NCI-H146 (cell line): ENCODE results near the gene FOXP2.
"Not testable (repeated sequence)": the region's sequence is repeated elsewhere in the genome, so short reads cannot be mapped to it uniquely, and the experiment has no call there.

Source experiments
- DNase-seq: peaks from one replicate; lab custom pipeline; 2025; lab: John Stamatoyannopoulos, UW

The FOXP2 gene

DNA sequence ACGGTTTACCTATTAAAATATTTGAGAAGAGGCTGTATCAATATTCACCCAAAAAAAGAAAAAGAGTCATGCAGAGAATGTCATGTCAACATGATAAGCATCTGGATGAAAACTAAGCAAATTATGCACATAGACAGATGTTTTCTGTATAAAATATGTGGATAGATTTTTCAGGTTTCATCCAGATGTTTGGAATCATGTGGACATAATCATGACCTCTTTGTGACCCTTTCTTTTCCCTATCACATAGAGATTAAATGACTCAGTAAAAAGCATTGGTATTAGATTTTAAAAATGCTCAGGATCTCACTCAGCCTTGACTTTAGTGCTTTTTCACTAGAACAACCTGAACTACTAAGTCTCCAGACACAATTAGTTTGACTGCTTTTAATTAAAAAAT, 90.0 kb downstream of the FOXP2 start:
- DNase-seq: no peak

- no peak for DNase-seq
Observed at GRCh38 chr7:114507381-114507780, 92.8 kb downstream of the FOXP2 start.

GRCh38 chr7:114508086-114508485, 93.5 kb downstream of the FOXP2 start:
- DNase-seq: no peak

DNA sequence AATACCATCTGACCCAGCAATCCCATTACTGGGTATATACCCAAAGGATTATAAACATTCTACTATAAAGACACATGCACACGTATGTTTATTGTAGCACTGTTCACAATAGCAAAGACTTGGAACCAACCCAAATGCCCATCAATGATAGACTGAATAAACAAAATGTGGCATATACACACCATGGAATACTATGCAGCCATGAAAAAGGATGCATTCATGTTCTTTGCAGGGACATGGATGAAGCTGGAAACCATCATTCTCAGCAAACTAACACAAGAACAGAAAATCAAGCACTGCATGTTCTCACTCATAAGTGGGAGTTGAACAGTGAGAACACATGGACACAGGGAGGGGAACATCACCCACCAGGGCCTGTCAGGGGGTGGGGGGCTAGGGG, 96.2 kb downstream of the FOXP2 start:
- DNase-seq: not testable (repeated sequence)

DNA sequence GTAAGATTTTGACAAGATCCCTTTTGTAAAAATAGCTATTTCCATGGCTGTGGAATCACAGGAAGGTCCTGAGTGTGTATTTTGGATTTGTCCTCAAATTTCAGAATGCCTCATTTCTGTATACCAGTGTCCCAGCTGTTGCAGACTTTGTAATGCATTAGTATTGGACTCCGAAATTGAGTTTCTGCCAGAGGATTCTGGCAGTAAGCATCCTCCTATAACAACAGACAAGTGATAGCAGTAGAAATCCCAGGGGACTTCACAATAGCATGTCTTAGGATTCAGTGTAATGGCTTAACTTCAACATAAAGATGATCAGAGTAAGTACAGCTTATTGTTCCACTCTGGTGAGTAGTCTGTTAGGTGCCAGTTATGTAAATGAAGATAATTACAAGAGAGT, 104.6 kb downstream of the FOXP2 start:
- no peak for DNase-seq

- DNase-seq: no peak
Observed at GRCh38 chr7:114522081-114522480, 107.5 kb downstream of the FOXP2 start.

DNA sequence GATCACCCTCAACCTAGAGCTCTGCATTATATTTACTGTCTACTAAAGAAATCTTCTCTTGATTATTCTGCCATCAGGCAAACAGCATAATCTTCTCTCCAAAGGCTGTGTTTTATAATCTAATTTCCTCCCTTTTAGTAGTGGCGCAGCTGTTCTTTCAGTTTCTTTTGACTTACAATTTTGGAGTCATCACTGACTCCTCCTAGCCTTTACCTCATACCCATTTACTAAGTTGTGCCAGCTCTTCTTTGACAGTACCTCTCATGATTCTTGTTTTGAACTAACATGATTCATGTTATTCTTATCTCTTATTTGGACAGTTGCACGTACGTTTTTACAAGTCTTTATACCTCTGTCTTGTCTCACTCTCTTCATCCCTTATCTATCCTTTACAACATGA, 113.0 kb downstream of the FOXP2 start:
- DNase-seq: no peak

DNA sequence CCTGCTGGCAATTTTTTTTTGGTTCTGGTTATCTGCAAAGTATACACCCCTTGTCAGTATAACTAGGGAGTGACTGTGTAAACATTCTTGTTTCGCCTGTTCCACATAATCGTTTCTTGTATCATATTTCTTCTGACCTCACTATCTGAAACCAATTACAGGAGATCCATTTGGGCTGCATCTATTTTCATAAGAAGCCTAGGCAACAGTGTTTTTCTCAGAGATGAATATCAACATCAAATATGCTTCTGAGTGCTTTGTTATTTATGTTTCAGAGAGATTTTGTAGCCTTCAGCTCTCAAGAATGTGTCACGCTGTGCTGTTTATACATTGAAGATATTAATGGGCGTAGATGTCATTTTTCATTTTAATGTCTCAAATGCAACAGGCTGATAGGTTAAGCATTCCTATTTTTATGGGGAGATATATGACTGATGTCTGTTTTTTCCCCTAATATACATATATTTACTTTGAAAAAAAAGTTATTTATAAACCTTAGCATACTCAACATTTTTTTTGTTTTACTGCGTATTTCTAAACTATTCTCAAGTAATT, 115.5 kb downstream of the FOXP2 start:
- peak; percentile 90 for DNase-seq

- no peak for DNase-seq
Observed at GRCh38 chr7:114531326-114531725, 116.7 kb downstream of the FOXP2 start.

GRCh38 chr7:114533131-114533530, 118.5 kb downstream of the FOXP2 start:
- peak; percentile 91 for DNase-seq

- DNase-seq: no peak
Observed at GRCh38 chr7:114534953-114535352, 120.3 kb downstream of the FOXP2 start.

DNA sequence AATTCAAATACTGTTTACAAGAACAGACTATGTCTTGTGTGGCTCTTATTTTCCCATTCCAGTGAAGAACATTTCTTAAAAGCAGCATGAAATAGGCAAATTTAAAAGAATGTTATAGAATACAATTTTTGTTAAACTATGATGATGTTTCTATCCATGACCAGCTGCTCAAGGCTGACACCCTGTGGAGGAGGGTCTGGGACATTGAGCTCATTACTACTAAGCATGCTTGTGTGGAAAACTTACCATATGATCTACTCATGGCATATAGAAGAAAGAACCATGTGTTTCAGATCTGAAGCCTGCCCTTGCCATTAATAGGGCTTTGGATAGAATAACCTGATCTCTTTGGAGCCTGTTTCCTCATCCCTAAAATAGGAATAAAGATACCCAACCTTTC, 125.0 kb downstream of the FOXP2 start:
- peak; percentile 46 for DNase-seq

- no peak for DNase-seq
Observed at GRCh38 chr7:114540291-114540690, 125.7 kb downstream of the FOXP2 start.

DNA sequence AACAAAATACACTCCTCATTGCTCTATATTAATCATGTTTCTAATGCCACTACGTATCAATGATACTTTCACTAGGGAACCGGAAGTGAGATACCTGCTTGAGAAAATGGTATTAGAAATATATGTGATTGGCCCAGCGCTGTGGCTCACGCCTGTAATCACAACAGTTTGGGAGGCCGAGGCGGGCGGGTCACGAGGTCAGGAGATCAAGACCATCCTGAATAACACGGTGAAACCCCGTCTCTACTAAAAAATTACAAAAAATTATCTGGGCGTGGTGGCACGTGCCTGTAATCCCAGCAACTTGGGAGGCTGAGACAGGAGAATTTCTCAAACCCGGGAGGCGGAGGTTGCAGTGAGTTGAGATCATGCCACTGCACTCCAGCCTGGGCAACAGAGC, 132.7 kb downstream of the FOXP2 start:
- DNase-seq: not testable (repeated sequence)

DNA sequence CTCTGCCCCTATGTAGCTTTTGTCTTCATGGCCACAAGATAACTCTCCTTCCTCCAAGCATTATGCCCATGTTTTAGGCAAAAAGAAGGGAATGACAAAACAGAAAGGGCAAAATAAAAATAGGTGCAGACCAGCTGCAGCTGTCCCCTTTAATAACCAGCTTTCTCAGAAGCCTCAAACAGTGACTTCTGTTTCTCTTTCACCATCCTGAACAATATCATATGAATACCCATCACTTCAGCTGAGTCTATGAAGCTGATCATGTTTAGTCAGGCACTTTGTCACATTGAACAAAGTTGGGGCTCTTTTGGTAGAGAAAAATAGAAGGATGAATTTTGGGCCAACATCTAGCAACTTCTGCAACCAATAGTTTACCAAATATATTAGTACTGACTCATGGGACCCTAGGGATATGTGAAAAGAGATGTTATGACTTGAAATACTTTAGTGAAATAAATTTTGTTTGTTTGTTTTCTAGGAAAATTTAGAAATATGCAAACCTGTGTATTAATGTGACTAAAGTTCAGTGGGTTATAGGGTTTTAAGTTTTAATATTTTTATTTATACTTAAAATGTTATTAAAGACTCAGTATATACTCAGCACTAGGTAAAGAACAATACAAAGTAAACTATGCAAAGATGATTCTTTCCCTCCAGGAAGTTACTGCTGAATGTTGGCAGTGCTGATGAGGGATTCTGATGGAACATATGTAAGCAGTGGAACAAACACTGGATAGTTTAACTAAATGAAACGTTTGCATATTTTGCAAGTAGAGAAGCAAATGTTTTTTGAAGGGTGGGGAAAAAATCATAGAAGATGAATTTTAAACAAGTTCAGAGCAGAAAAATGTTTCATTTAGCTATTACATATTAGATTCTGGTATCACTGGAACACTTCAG, 133.7 kb downstream of the FOXP2 start:
- no peak for DNase-seq

GRCh38 chr7:114554781-114555537, 140.3 kb downstream of the FOXP2 start:
- no peak for DNase-seq

DNA sequence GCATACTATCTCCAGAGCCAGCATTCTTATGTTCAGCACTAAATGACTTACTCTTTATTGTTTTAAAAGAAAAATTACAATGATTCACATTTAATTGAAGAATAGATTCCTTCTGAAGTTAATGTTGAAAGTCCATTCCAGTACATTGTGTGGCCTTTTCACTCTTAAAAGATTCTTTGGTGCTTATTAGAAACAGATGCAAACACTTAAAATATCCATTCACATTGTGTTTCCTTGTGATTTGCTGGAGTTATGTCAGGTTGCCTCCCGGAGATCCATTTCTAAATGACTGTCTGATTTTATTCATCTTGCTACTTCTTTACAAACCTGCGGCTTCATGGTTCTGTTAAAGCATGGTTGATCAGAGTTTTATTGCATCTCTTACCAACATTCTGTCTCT, 152.8 kb downstream of the FOXP2 start:
- no peak for DNase-seq

- DNase-seq: no peak
Observed at GRCh38 chr7:114569220-114569619, 154.6 kb downstream of the FOXP2 start.

DNA sequence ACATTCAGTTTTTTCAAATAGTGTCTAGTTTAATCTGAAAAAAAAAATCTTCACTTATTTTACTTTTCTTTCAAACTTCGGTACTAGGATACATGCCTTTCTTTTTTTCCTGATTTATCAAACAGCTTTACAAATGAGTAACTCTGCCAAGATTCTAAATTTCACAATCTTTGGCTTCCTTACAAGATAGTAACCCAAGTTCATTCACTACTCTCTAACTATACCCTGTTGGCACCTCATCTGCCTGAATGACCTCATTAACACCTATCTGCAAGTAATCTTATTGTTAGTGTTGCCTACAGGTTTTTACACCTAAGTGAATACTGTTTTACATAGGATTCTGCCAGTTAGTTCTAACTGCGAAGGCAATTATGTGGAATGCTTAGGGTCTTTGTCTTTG, 159.8 kb downstream of the FOXP2 start:
- no peak for DNase-seq

- DNase-seq: no peak
Observed at GRCh38 chr7:114575098-114575497, 160.5 kb downstream of the FOXP2 start.

- DNase-seq: not testable (repeated sequence)
Observed at GRCh38 chr7:114580963-114581362, 166.3 kb downstream of the FOXP2 start.

- DNase-seq: no peak
Observed at GRCh38 chr7:114588506-114588905, 173.9 kb downstream of the FOXP2 start.

GRCh38 chr7:114589436-114589835, 174.8 kb downstream of the FOXP2 start:
- no peak for DNase-seq
